Mesodermal cell (in vitro differentiated cells): ENCODE measurements around the gene DPP6.

Source experiments
- H3K27ac ChIP-seq: 2 replicates; pipeline ENCODE4 v1.7.0; 2013; ENCODE audit warnings: mild to moderate bottlenecking, low read depth, low read length, moderate library complexity; ENCODE audit not compliant: severe bottlenecking
- H3K36me3 ChIP-seq: 2 replicates; pipeline ENCODE4 v1.7.1; 2013; ENCODE audit warnings: mild to moderate bottlenecking, low read length, moderate library complexity; ENCODE audit not compliant: control insufficient read depth, insufficient read depth
- H3K4me1 ChIP-seq: one replicate; pipeline ENCODE4 v1.7.1; 2013; ENCODE audit warnings: mild to moderate bottlenecking, low read length; ENCODE audit not compliant: insufficient read depth, control insufficient read depth, poor library complexity, severe bottlenecking
- H3K4me3 ChIP-seq: 2 replicates; pipeline ENCODE4 v1.7.0; 2013; ENCODE audit warnings: low read length, control low read depth, mild to moderate bottlenecking; ENCODE audit not compliant: insufficient read depth, poor library complexity, severe bottlenecking; ENCODE audit errors: extremely low read depth
- H3K9me3 ChIP-seq: 2 replicates; pipeline ENCODE4 v1.7.1; 2013; ENCODE audit warnings: mild to moderate bottlenecking, low read length, moderate library complexity; ENCODE audit not compliant: control insufficient read depth
- WGBS, 2 experiments: methylation state at CpG; one replicate each; pipeline ENCODE4 v1.1.5; 2013; ENCODE audit warnings: missing lambda C conversion rate in 2 of 2; ENCODE audit not compliant: insufficient coverage in 2 of 2; 5-methylcytosine and 5-hydroxymethylcytosine counted together

DPP6 gene

DNA sequence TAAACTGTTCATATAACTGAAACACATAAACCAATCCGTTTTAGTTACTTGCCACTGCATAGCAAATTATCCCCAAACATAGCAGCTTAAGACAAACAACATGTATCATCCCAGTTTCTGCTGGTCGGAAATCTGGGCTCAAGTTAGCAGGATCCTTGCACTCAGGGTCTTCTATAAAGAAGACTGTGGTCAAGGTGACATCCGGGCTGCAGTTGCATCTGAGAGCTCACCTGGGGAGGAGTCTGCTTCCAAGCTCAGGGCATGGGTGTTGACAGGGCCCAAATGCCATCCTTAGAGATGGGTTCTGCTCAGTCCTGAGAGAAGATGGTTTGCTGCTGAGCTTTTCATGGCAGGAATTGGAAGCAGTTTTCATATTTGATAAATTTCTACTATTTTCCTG is 519.6 kb downstream of the DPP6 start:
- WGBS, 2 experiments = 88 to 100% methylated on average over 1 to 2 of the region's 3 CpGs
- no peak overlapping the region for H3K27ac ChIP-seq
- H3K4me3 ChIP-seq = no peak overlapping the region
- no peaks in the 10 kb centered on the region for H3K9me3 ChIP-seq
- H3K36me3 ChIP-seq = no peaks in the 10 kb centered on the region
- no peaks in the 10 kb centered on the region for H3K4me1 ChIP-seq

DNA sequence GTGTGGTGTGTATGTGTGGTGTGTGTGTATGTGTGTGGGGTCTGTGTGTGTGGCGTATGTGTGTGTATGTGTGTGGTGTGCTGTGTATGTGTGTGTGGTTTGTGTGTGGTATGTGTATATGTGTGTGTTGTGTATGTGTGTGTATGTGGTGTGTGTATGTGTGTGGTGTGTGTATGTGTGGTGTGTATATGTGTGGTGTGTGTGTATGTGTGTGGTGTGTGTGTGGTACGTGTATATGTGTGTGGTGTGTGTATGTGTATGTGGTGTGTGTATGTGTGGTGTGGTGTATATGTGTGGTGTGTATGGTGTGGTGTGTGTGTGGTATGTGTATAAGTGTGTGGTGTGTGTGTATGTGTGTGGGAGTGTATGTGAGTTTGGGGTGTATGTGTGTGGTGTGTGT is 522.0 kb downstream of the DPP6 start:
- WGBS, 2 experiments = 91 to 94% methylated on average over 2 of the region's 2 CpGs
- H3K36me3 ChIP-seq = no peaks in the 10 kb centered on the region
- no peaks in the 10 kb centered on the region for H3K9me3 ChIP-seq
- H3K4me1 ChIP-seq = no peaks in the 10 kb centered on the region
- no peak overlapping the region for H3K4me3 ChIP-seq
- H3K27ac ChIP-seq = no peak overlapping the region

DNA sequence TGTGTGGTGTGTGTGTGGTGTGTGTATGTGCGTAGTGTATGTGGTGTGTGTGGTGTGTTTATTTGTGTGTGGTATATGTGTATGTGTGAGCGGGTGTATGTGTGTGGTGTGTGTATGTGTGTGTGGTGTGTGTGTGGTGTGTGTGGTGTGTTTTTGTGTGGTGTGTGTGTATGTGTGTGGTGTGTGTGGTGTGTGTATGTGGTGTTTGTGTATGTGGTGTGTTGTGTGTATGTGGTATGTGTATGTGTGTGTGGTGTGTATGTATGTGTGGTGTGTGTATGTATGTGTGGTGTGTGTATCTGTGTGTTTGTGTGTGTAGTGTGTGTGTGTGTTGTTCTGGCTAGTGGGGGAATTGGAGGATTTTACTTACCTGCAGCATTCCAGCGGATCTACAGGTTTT is 523.3 kb downstream of the DPP6 start:
- no peaks in the 10 kb centered on the region for H3K9me3 ChIP-seq
- H3K36me3 ChIP-seq = no peaks in the 10 kb centered on the region
- WGBS, 2 experiments = 92 to 100% methylated on average over 2 to 3 of the region's 3 CpGs
- H3K27ac ChIP-seq = no peak overlapping the region
- H3K4me1 ChIP-seq = no peaks in the 10 kb centered on the region
- no peak overlapping the region for H3K4me3 ChIP-seq

- H3K27ac ChIP-seq = no peak overlapping the region
- no peaks in the 10 kb centered on the region for H3K4me1 ChIP-seq
- no peak overlapping the region for H3K4me3 ChIP-seq
- 87 to 95% methylated on average over 3 to 7 of the region's 7 CpGs for WGBS, 2 experiments
- H3K9me3 ChIP-seq = no peaks in the 10 kb centered on the region
- H3K36me3 ChIP-seq = no peaks in the 10 kb centered on the region
Measured at GRCh38 chr7:154576604-154577003, 524.4 kb downstream of the DPP6 start.

DNA sequence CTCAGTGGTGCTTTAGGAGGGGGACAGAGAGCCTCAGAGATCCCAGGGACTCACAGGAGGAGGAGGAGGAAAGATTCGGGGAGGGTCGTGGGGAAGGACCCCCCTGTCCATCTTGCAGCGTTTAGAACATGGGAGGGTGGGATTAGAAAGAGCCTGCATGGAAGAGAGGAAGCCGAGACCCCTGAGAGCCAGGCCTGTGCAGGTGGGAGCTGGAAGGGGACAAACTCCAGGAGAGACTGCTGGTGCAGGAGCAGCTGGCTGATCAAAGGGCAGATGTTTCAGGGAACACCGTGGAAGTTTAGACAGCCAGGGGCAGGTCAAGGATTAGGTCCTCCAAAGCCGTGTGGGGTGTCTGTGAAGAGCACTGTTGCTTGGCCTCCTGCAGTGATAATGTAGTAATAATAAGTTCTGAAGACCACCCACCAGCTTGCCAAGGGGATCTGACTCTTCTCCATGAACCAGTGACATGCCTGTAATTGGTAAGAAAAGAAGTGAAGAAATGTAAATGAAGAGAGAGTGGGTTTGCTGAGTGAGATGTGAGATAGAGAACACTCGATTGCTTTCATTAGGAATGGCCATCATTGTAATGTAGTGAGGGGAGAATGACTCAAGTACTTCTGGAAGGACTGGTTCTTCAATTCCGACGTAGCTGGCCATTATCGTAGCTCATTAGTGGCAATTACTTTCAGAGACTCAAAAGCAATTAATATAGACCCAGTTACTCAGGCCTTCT is 525.1 kb downstream of the DPP6 start:
- no peaks in the 10 kb centered on the region for H3K4me1 ChIP-seq
- H3K4me3 ChIP-seq = no peak overlapping the region
- no peaks in the 10 kb centered on the region for H3K9me3 ChIP-seq
- H3K36me3 ChIP-seq = no peaks in the 10 kb centered on the region
- no peak overlapping the region for H3K27ac ChIP-seq
- 81 to 97% methylated on average over 6 to 7 of the region's 10 CpGs for WGBS, 2 experiments

DNA sequence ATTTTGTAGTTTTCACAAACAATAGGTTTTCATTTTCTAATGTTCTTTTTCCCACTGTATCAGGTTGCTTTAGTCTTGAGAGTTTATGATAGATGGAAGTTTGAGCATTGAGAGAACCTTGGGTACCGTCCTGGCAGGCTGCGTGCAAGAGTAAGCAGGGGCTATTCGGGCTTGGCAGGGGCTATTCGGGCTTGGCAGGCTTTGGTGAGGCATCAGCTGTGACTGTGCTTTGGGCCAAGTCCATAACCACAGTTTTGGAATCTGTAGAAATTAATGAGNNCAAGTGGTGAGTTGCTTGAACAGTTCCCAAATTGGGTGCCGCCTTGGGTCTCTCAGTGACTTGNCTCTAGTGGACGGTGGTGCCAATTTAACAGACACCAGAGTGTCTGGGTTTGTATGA is 526.1 kb downstream of the DPP6 start:
- H3K27ac ChIP-seq = no peak overlapping the region
- no peak overlapping the region for H3K4me3 ChIP-seq
- H3K4me1 ChIP-seq = no peaks in the 10 kb centered on the region
- H3K36me3 ChIP-seq = no peaks in the 10 kb centered on the region
- 89 to 93% methylated on average over 4 to 6 of the region's 6 CpGs for WGBS, 2 experiments
- no peaks in the 10 kb centered on the region for H3K9me3 ChIP-seq

DNA sequence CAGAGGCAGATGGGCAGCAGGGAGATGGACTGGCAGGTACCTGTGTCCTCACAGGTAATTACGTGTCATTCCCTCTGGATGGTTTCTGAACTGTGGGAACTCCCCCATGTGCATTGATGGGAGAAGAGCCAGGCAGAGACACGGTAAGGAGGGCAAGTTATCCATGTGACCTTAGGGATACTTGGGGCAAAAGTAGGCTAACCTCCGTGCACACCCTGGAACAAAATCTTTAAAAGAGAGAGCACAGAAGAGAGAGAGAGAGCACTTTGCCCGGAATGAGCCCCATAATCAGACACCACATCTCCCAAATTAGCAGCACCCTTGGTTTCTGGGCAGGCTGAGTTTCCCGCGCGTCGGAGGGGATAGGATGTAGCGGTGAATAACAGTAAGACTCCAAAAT is 527.5 kb downstream of the DPP6 start:
- WGBS, 2 experiments = 80 to 90% methylated on average over 3 of the region's 9 CpGs
- Histone ChIP-seq H3K9me3 (no peaks in the 10 kb centered on the region), H3K36me3 (no peaks in the 10 kb centered on the region), H3K27ac (no peak overlapping the region), H3K4me3 (no peak overlapping the region), H3K4me1 (no peaks in the 10 kb centered on the region)

GRCh38 chr7:154581251-154581890 is 529.2 kb downstream of the DPP6 start:
- no peak overlapping the region for H3K27ac ChIP-seq
- no peak overlapping the region for H3K4me3 ChIP-seq
- H3K4me1 ChIP-seq = no peaks in the 10 kb centered on the region
- H3K36me3 ChIP-seq = no peaks in the 10 kb centered on the region
- no peaks in the 10 kb centered on the region for H3K9me3 ChIP-seq
- WGBS, 2 experiments = 74 to 91% methylated on average over 5 to 7 of the region's 10 CpGs

GRCh38 chr7:154583454-154583853 is 531.3 kb downstream of the DPP6 start:
- Histone ChIP-seq H3K4me3 (no peak overlapping the region), H3K4me1 (no peaks in the 10 kb centered on the region), H3K36me3 (no peaks in the 10 kb centered on the region), H3K9me3 (no peaks in the 10 kb centered on the region), H3K27ac (no peak overlapping the region)
- WGBS, 2 experiments = 91 to 98% methylated on average over 12 to 15 of the region's 15 CpGs

DNA sequence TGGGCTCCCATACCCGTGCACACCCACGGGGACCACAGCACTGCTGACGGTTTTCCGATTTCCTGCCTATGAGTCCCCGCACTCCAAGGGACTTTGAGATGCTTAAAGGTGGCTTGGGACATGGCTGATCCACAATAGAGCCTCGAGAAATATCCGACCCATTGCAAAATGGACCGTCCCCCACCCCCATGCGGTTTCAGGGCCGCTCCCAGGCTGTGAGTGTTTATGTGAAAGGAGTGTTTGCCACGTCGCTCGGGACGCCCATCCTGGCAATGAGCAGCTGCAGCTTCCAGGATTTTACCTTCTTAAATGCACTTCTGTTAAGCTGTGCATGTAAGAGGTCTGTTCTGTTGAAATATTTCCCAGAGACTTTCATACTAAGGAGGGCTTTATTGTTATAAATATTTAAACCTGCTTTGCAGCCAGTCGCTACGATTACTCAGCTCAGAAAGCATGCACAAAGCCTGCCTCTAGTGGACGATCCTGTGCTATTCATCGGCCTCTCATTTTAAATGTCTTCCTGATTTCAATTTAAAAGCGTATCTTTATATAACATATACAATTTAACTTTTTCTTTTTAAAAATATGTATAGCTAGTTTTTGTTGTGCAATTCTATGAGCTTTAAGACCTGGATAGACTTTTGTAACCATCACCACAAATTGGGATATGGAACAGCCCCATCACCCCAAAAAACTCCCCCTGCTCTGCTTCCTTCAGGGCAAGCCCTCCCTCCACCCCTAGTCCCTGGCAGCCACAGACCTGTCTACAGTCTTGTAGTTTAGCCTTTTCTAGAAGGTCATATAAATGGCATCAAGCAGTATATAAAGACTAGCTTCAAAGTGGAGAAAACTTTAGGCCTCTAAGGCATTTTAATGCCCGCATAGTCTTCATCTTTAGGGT is 532.4 kb downstream of the DPP6 start:
- 70 to 76% methylated on average over 6 to 11 of the region's 20 CpGs for WGBS, 2 experiments
- H3K36me3 ChIP-seq = no peaks in the 10 kb centered on the region
- H3K27ac ChIP-seq = no peak overlapping the region

More for the DNA sequence above, 532.4 kb downstream of the DPP6 start:
- Histone ChIP-seq H3K4me1 (no peaks in the 10 kb centered on the region), H3K9me3 (no peaks in the 10 kb centered on the region), H3K4me3 (no peak overlapping the region)
